H1 (cell line): ENCODE results near the gene ITGA5.

ENCODE experiments used
- BRCA1 ChIP-seq: IDR thresholded peaks from 2 replicates; pipeline ENCODE4 v1.6.1; 2012; ENCODE audit warnings: low read depth, low read length, improper control_type of control experiment
- CREB1 ChIP-seq: IDR thresholded peaks from 2 replicates; pipeline ENCODE4 v1.6.1; 2012; ENCODE audit warnings: inconsistent platforms
- CTBP2 ChIP-seq: IDR thresholded peaks from 2 replicates; pipeline ENCODE4 v1.7.0; 2011; ENCODE audit warnings: borderline replicate concordance, mild to moderate bottlenecking, moderate library complexity, mixed read lengths, low read length; ENCODE audit not compliant: insufficient read depth, insufficient read length
- EGR1 ChIP-seq: IDR thresholded peaks from 2 replicates; pipeline ENCODE4 v1.6.1; 2011; ENCODE audit warnings: low read depth, low read length, borderline replicate concordance
- MAFK ChIP-seq: IDR thresholded peaks from 2 replicates; pipeline ENCODE4 v1.6.1; 2012; ENCODE audit warnings: low read depth, mild to moderate bottlenecking, improper control_type of control experiment, low read length
- PHF8 ChIP-seq: fragments of 200-600 bp; sonication (generic); conservative IDR thresholded peaks from 2 replicates; pipeline ENCODE4 v1.7.1; 2012; ENCODE audit warnings: low read depth, mild to moderate bottlenecking, inconsistent platforms, low read length, moderate library complexity
- RNF2 ChIP-seq: fragments of 200-900, 300-1000 bp; sonication (generic); IDR thresholded peaks from 2 replicates; pipeline ENCODE4 v1.7.1; 2016; ENCODE audit warnings: borderline replicate concordance, low read depth, mild to moderate bottlenecking, antibody characterized with exemption, low read length; ENCODE audit not compliant: poor library complexity, severe bottlenecking; ENCODE audit errors: missing control alignments
- TAF1 ChIP-seq: IDR thresholded peaks from 2 replicates; pipeline ENCODE4 v1.6.1; 2011; ENCODE audit warnings: mild to moderate bottlenecking, low read depth, low read length
- TEAD4 ChIP-seq: IDR thresholded peaks from 2 replicates; pipeline ENCODE4 v1.6.1; 2012; ENCODE audit warnings: low read depth, low read length, inconsistent platforms, mixed read lengths
- ZNF274 ChIP-seq: IDR thresholded peaks from 2 replicates; pipeline ENCODE4 v1.7.0; 2012; ENCODE audit warnings: low read length, borderline replicate concordance; ENCODE audit errors: extremely low read depth
- TF ChIP-seq, protein P1 (sequence below), 3 experiments: IDR thresholded peaks; 1 replicate in 2 of 3; 2 replicates in 1 of 3; pipeline versions ENCODE4 v1.5.1 to v1.6.1; 2011; ENCODE audit warnings: low read length in 3 of 3, mild to moderate bottlenecking in 3 of 3, inconsistent platforms in 2 of 3, low read depth in 1 of 3, moderate library complexity in 1 of 3; ENCODE audit not compliant: insufficient read depth in 1 of 3; ENCODE audit errors: control extremely low read depth in 1 of 3
- TF ChIP-seq, protein P2 (sequence below): IDR thresholded peaks from 2 replicates; pipeline ENCODE4 v1.6.1; 2011; ENCODE audit warnings: low read depth, mild to moderate bottlenecking, low read length; ENCODE audit not compliant: insufficient read depth

DNA sequence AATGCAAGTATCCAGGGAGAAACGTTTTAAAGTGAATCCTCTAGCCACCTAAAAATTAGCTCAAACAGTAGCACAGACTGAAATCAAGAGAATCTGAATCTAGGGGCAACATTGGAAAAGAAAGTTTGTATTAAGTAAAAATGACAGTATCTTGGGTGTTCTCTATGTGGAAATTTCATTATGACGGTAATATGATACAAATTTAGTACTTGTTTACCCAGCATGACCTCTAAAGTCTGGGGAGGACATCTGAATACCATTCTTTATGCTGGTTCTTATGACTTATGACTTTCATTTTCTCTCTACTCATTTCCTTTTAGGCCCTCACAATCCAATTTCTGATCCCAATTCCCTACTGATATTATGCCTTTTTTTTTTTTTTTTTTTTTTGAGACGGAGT lies 40.3 kb upstream of the ITGA5 start:
- TF ChIP-seq TEAD4 (no peak), CTBP2 (no peak), CREB1 (no peak), BRCA1 (no peak), EGR1 (no peak), MAFK (no peak), TAF1 (no peak), ZNF274 (no peak), PHF8 (no peak), RNF2 (no peak)
- TF ChIP-seq, protein P1, sequence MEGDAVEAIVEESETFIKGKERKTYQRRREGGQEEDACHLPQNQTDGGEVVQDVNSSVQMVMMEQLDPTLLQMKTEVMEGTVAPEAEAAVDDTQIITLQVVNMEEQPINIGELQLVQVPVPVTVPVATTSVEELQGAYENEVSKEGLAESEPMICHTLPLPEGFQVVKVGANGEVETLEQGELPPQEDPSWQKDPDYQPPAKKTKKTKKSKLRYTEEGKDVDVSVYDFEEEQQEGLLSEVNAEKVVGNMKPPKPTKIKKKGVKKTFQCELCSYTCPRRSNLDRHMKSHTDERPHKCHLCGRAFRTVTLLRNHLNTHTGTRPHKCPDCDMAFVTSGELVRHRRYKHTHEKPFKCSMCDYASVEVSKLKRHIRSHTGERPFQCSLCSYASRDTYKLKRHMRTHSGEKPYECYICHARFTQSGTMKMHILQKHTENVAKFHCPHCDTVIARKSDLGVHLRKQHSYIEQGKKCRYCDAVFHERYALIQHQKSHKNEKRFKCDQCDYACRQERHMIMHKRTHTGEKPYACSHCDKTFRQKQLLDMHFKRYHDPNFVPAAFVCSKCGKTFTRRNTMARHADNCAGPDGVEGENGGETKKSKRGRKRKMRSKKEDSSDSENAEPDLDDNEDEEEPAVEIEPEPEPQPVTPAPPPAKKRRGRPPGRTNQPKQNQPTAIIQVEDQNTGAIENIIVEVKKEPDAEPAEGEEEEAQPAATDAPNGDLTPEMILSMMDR (IDR thresholded peaks at IDR 0.05; ENCODE audit: control extremely low read depth in 1 of 3, insufficient read depth in 1 of 3, low read depth in 1 of 3, low read length in 3 of 3), result no peak
- TF ChIP-seq, protein P2, sequence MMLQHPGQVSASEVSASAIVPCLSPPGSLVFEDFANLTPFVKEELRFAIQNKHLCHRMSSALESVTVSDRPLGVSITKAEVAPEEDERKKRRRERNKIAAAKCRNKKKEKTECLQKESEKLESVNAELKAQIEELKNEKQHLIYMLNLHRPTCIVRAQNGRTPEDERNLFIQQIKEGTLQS, result no peak
